ENCODE data around the gene PSME1. TPM values are rescaled to one million over a fixed set of nuclear protein-coding genes. Genes with fewer than 3 reads are reported as not detected.
A peak's percentile ranks its signal among the peaks of the same experiment; 100 is the strongest.

PSME1 gene
- total and polyA plus RNA-seq, 2 of the 13 experiments (the other 11 are each of a cell fraction or from before 2014, with no cell fraction given) = 159 to 608 TPM

GRCh38 chr14:24138396-24139271 lies 2.6 kb downstream of the PSME1 start (continued):
- TF ChIP-seq, protein P1, sequence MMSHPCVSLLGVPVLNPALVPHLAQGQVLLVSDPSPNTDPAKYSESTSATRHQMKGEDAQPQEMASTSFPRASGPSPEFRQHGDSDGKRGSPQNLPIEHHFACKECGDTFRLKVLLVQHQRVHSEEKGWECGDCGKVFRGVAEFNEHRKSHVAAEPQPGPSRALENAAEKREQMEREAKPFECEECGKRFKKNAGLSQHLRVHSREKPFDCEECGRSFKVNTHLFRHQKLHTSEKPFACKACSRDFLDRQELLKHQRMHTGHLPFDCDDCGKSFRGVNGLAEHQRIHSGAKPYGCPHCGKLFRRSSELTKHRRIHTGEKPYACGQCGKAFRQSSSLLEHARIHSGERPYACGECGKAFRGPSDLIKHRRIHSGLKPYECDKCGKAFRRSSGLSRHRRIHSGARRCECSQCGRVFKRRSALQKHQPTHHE (CRISPR knock-in tag; IDR thresholded peaks at IDR 0.05; ENCODE audit: borderline replicate concordance) = no peak
- TF ChIP-seq EP300 (IDR thresholded peaks at IDR 0.05; ENCODE audit: low read depth in 2 of 2, low read length in 2 of 2) = no peak
- 0 out of 2 replicates have a peak, but pooled peaks have one; percentile 26 for TF ChIP-seq EP300 (CRISPR knock-in tag; IDR thresholded peaks at IDR 0.05; ENCODE audit: borderline replicate concordance)
- TF ChIP-seq, protein P2, sequence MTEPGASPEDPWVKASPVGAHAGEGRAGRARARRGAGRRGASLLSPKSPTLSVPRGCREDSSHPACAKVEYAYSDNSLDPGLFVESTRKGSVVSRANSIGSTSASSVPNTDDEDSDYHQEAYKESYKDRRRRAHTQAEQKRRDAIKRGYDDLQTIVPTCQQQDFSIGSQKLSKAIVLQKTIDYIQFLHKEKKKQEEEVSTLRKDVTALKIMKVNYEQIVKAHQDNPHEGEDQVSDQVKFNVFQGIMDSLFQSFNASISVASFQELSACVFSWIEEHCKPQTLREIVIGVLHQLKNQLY (CRISPR knock-in tag; IDR thresholded peaks at IDR 0.05) = no peak
- TF ChIP-seq UBTF (CRISPR knock-in tag; IDR thresholded peaks at IDR 0.05) = peak; percentile 29; the same call in 1 of the 2 replicates
- peak; percentile 35; the same call in 1 of the 2 replicates for TF ChIP-seq MNT (IDR thresholded peaks at IDR 0.05)
- TF ChIP-seq ZFYVE20 (CRISPR knock-in tag; IDR thresholded peaks at IDR 0.05; ENCODE audit: borderline replicate concordance, low read depth) = no peak
- no peak for TF ChIP-seq CEBPB (IDR thresholded peaks at IDR 0.05; ENCODE audit: borderline replicate concordance, low read depth, low read length)
- TF ChIP-seq MTA3 (CRISPR knock-in tag; IDR thresholded peaks at IDR 0.05) = no peak
- no peak for TF ChIP-seq BRCA1 (CRISPR knock-in tag; IDR thresholded peaks at IDR 0.05)
- no peak; the same call in 1 of the 2 replicates for TF ChIP-seq ZNF160 (CRISPR knock-in tag; IDR thresholded peaks at IDR 0.05)
- TF ChIP-seq IRF9 (CRISPR knock-in tag; IDR thresholded peaks at IDR 0.05; ENCODE audit: borderline replicate concordance) = no peak
- TF ChIP-seq NCOA2 (CRISPR knock-in tag; IDR thresholded peaks at IDR 0.05) = no peak
- TF ChIP-seq ZNF543 (CRISPR knock-in tag; IDR thresholded peaks at IDR 0.05) = no peak
- TF ChIP-seq SP1 (IDR thresholded peaks at IDR 0.05) = no peak
- no peak for TF ChIP-seq SP1 (CRISPR knock-in tag; IDR thresholded peaks at IDR 0.05)
- peak; percentile 30 for TF ChIP-seq PHF5A (CRISPR knock-in tag; IDR thresholded peaks at IDR 0.05; ENCODE audit: low read depth, unreplicated experiment)
- TF ChIP-seq MAFK (conservative IDR thresholded peaks at IDR 0.05 in 1 of 2, IDR thresholded peaks at IDR 0.05 in 1 of 2; ENCODE audit: low read length in 2 of 2) = no peak
- 0 out of 2 replicates have a peak, but pooled peaks have one; percentile 34 for TF ChIP-seq FIP1L1 (IDR thresholded peaks at IDR 0.05; ENCODE audit: borderline replicate concordance, insufficient read depth, low read depth, low read length)
- no peak for TF ChIP-seq ZNF788 (CRISPR knock-in tag; IDR thresholded peaks at IDR 0.05; ENCODE audit: borderline replicate concordance)
- TF ChIP-seq ZNF224 (CRISPR knock-in tag; IDR thresholded peaks at IDR 0.05) = no peak
- TF ChIP-seq ZNF615 (CRISPR knock-in tag; IDR thresholded peaks at IDR 0.05; ENCODE audit: borderline replicate concordance) = no peak
- TF ChIP-seq KLF11 (CRISPR knock-in tag; IDR thresholded peaks at IDR 0.05) = no peak

Data from HepG2 (cell line).